ENCODE results near the gene PTPN4. TPM values are rescaled to one million over a fixed set of nuclear protein-coding genes. Genes with fewer than 3 reads are reported as not detected.

The PTPN4 gene
- total RNA-seq, 1 donor from 2014 or later: 40.4 TPM

GRCh38 chr2:119730671-119731177, 29.0 kb upstream of the PTPN4 start:
- ATAC-seq (no peak), DNase-seq (ENCODE audit: missing footprints) (no peak)
- intact Hi-C loops (cut with DNase I): no loop called here

- intact Hi-C loops (cut with DNase I): no loop called here
- ATAC-seq: no peak
These were observed 27.7 kb upstream of the PTPN4 start for GRCh38 chr2:119731983-119732382.

GRCh38 chr2:119732601-119733164, 27.0 kb upstream of the PTPN4 start:
- DNase-seq (ENCODE audit: missing footprints) (no peak), ATAC-seq (no peak)
- intact Hi-C loops (cut with DNase I): no loop called here

More at GRCh38 chr2:119731983-119732382, 27.7 kb upstream of the PTPN4 start:
- DNase-seq (ENCODE audit: missing footprints): no peak

GRCh38 chr2:119734047-119734446, 25.7 kb upstream of the PTPN4 start:
- intact Hi-C loops (cut with DNase I): no loop called here
- DNase-seq (ENCODE audit: missing footprints) (no peak), ATAC-seq (no peak)

- intact Hi-C loops (cut with DNase I): no loop called here
- DNase-seq (ENCODE audit: missing footprints) (no peak), ATAC-seq (no peak)
These were observed 24.2 kb upstream of the PTPN4 start for GRCh38 chr2:119735565-119735964.

GRCh38 chr2:119736021-119736420, 23.7 kb upstream of the PTPN4 start:
- no peak for ATAC-seq
- intact Hi-C loops (cut with DNase I): no loop called here
- DNase-seq (ENCODE audit: missing footprints): no peak

- intact Hi-C loops (cut with DNase I): no loop called here
- no peak for ATAC-seq
- DNase-seq (ENCODE audit: missing footprints): no peak
These were observed 20.0 kb upstream of the PTPN4 start for GRCh38 chr2:119739580-119740255.

GRCh38 chr2:119741001-119741400, 18.7 kb upstream of the PTPN4 start:
- intact Hi-C loops (cut with DNase I): no loop called here
- ATAC-seq (no peak), DNase-seq (ENCODE audit: missing footprints) (no peak)

- no peak for DNase-seq (ENCODE audit: missing footprints)
- no peak for ATAC-seq
- intact Hi-C loops (cut with DNase I): no loop called here
These were observed 17.9 kb upstream of the PTPN4 start for GRCh38 chr2:119741868-119742267.

GRCh38 chr2:119744335-119744939, 15.3 kb upstream of the PTPN4 start:
- DNase-seq (ENCODE audit: missing footprints) (no peak), ATAC-seq (peak; percentile 71)
- intact Hi-C loops (cut with DNase I): no loop called here

- DNase-seq (ENCODE audit: missing footprints) (no peak), ATAC-seq (no peak)
- intact Hi-C loops (cut with DNase I): no loop called here
These were observed 14.2 kb upstream of the PTPN4 start for GRCh38 chr2:119745566-119745965.

- ATAC-seq (no peak), DNase-seq (ENCODE audit: missing footprints) (no peak)
- intact Hi-C loops (cut with DNase I): no loop called here
These were observed 12.7 kb upstream of the PTPN4 start for GRCh38 chr2:119746836-119747686.

- no peak for DNase-seq (ENCODE audit: missing footprints)
- intact Hi-C loops (cut with DNase I): no loop called here
- no peak for ATAC-seq
These were observed 11.6 kb upstream of the PTPN4 start for GRCh38 chr2:119748135-119748534.

GRCh38 chr2:119749477-119750012, 10.2 kb upstream of the PTPN4 start:
- ATAC-seq: no peak
- intact Hi-C loops (cut with DNase I): no loop called here

GRCh38 chr2:119751706-119752105, 8.0 kb upstream of the PTPN4 start:
- intact Hi-C loops (cut with DNase I): loop anchor here (2.0 kb wide), 1 partner anchor 71 kb away; no protein-coding TSS in a partner anchor
- DNase-seq (ENCODE audit: missing footprints) (no peak), ATAC-seq (no peak)

More at GRCh38 chr2:119749477-119750012, 10.2 kb upstream of the PTPN4 start:
- DNase-seq (ENCODE audit: missing footprints): no peak

GRCh38 chr2:119753041-119753929, 6.4 kb upstream of the PTPN4 start:
- DNase-seq (ENCODE audit: missing footprints) (no peak), ATAC-seq (peak; percentile 63)
- intact Hi-C loops (cut with DNase I): loop anchor here (2.0 kb wide), 1 partner anchor 70 kb away; no protein-coding TSS in a partner anchor

GRCh38 chr2:119753930-119754321, 5.8 kb upstream of the PTPN4 start:
- DNase-seq (ENCODE audit: missing footprints) (no peak), ATAC-seq (no peak)
- intact Hi-C loops (cut with DNase I): loop anchor here (2.0 kb wide), 1 partner anchor 69 kb away; no protein-coding TSS in a partner anchor

- DNase-seq (ENCODE audit: missing footprints): no peak
- intact Hi-C loops (cut with DNase I): loop anchor here (5.0 kb wide), 2 partner anchors 256 to 421 kb away; partner anchors contain the start of gene EPB41L5
- ATAC-seq: no peak
These were observed 3.8 kb upstream of the PTPN4 start for GRCh38 chr2:119755906-119756305.
